HCT116 (cell line): ENCODE data around the gene ADGRA1.

ENCODE experiments used
- CEBPB ChIP-seq: IDR thresholded peaks from 2 replicates; pipeline ENCODE4 v1.6.1; 2012; ENCODE audit warnings: low read depth
- CTCF ChIP-seq, 3 experiments: fragments of 200-600 bp in 1 of 3; sonication (generic) in 1 of 3; IDR thresholded peaks in 2 of 3; conservative IDR thresholded peaks in 1 of 3; 2 replicates each; pipeline ENCODE4 v1.5.1; 2012 to 2017; ENCODE audit warnings: low read depth in 2 of 3, low read length in 2 of 3, antibody characterized with exemption in 1 of 3, borderline replicate concordance in 1 of 3, control low read depth in 1 of 3, mild to moderate bottlenecking in 1 of 3, mixed read lengths in 1 of 3, mixed run types in 1 of 3, moderate library complexity in 1 of 3; ENCODE audit not compliant: insufficient read depth in 1 of 3
- EGR1 ChIP-seq: IDR thresholded peaks from 2 replicates; pipeline ENCODE4 v1.6.1; 2012; ENCODE audit warnings: low read depth
- EZH2 ChIP-seq: fragments of 200-600 bp; sonication (generic); IDR thresholded peaks from 2 replicates; pipeline ENCODE4 v1.6.1; 2017; ENCODE audit warnings: antibody characterized with exemption, mixed run types
- EZH2phosphoT487 ChIP-seq: fragments of 200-600 bp; IDR thresholded peaks from 2 replicates; pipeline ENCODE4 v1.6.1; 2018; ENCODE audit warnings: antibody characterized with exemption, borderline replicate concordance
- FOSL1 ChIP-seq: IDR thresholded peaks from 2 replicates; pipeline ENCODE4 v1.6.1; 2012; ENCODE audit warnings: low read depth
- JUND ChIP-seq: IDR thresholded peaks from 2 replicates; pipeline ENCODE4 v1.6.1; 2012
- MAX ChIP-seq: IDR thresholded peaks from 2 replicates; pipeline ENCODE4 v1.6.1; 2012
- POLR2A ChIP-seq: IDR thresholded peaks from 2 replicates; pipeline ENCODE4 v1.7.0; 2011; ENCODE audit warnings: borderline replicate concordance; ENCODE audit not compliant: insufficient read depth, insufficient read length; ENCODE audit errors: extremely low read depth
- RAD21 ChIP-seq: IDR thresholded peaks from 2 replicates; pipeline ENCODE4 v1.6.1; 2012; ENCODE audit warnings: low read depth, mild to moderate bottlenecking
- SIN3A ChIP-seq: IDR thresholded peaks from 2 replicates; pipeline ENCODE4 v1.6.1; 2012; ENCODE audit warnings: low read depth
- SP1 ChIP-seq: IDR thresholded peaks from 2 replicates; pipeline ENCODE4 v1.6.1; 2012; ENCODE audit warnings: low read depth
- YY1 ChIP-seq: IDR thresholded peaks from 2 replicates; pipeline ENCODE4 v1.6.1; 2011; ENCODE audit warnings: low read length, low read depth, moderate library complexity, mild to moderate bottlenecking; ENCODE audit not compliant: insufficient replicate concordance; ENCODE audit errors: extremely low read depth
- ZBTB33 ChIP-seq: IDR thresholded peaks from 2 replicates; pipeline ENCODE4 v1.6.1; 2011; ENCODE audit warnings: mild to moderate bottlenecking, low read length, moderate library complexity; ENCODE audit not compliant: insufficient replicate concordance; ENCODE audit errors: extremely low read depth

- TF ChIP-seq EZH2 (no peak), JUND (no peak), CTCF (IDR thresholded peaks at IDR 0.05 in 2 of 3, conservative IDR thresholded peaks at IDR 0.05 in 1 of 3; ENCODE audit: borderline replicate concordance in 1 of 3, insufficient read depth in 1 of 3, low read depth in 2 of 3, low read length in 2 of 3) (no peak), CEBPB (no peak), SIN3A (no peak), EZH2phosphoT487 (no peak), POLR2A (no peak), MAX (no peak), FOSL1 (no peak), EGR1 (no peak), ZBTB33 (no peak), SP1 (no peak), RAD21 (no peak), YY1 (no peak)
Observed at GRCh38 chr10:133039107-133039802, 48.5 kb upstream of the ADGRA1 start.
